ENCODE results near the gene PTPRD.
A peak's percentile ranks its signal among the peaks of the same experiment; 100 is the strongest.
"Not testable (repeated sequence)": the region's sequence is repeated elsewhere in the genome, so short reads cannot be mapped to it uniquely, and the experiment has no call there.

PTPRD gene

DNA sequence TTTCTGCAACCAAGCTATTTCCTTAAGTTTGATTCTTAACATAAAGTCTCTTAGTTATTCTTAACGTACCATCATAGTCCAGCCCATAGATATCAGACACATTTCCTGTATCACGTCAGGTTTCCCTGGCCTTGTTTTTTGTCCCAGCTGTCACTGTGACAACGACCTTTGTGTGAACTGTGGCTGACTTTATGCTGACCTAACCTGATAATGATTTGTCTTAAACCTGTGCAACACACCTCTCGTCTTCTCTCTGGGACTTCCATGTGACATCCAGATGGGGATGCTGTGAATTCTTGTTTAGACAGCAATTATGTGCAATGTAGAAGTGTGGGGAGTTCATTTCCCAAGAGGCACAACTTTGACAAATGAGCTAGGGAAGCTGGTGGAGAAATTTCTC lies 662.8 kb downstream of the PTPRD start:
- no peak for DNase-seq

DNA sequence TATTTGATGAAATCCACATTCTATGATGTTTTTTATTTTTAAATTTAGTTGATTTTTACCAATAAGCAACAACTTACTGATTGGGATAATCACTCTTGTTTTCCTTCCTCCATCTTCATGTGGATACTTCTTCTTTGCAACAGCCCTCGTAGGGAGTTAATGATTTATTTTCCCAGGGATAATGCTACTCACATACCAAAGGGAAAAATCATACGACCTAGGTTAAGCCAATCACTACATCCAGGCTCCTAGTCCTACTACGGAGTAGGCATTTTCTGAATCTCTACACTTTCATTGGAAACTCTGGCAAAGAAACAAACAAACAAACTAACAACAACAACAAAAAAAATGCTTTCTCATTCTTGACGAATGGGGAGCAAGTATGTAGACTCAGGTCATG lies 663.4 kb downstream of the PTPRD start:
- no peak for DNase-seq

DNA sequence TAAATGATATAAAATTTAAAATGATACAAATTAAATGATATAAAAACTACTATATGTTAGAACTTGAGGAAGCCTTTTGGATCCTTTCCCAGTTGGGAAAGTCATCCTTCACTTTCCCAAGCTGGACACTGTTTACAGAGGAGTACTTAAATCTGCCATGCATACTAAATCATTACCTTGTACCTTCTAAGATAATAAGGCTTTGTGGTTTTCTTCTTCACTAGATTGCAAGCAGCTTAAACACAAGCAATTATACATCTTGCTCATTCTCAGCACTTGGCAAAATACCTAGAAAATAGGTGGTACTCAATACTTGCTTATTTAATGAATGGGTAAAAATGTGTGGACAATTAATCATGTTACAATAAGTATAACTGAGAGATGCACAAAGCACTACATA lies 666.8 kb downstream of the PTPRD start:
- peak in 1 of 2 experiments; percentile 24 for DNase-seq

DNA sequence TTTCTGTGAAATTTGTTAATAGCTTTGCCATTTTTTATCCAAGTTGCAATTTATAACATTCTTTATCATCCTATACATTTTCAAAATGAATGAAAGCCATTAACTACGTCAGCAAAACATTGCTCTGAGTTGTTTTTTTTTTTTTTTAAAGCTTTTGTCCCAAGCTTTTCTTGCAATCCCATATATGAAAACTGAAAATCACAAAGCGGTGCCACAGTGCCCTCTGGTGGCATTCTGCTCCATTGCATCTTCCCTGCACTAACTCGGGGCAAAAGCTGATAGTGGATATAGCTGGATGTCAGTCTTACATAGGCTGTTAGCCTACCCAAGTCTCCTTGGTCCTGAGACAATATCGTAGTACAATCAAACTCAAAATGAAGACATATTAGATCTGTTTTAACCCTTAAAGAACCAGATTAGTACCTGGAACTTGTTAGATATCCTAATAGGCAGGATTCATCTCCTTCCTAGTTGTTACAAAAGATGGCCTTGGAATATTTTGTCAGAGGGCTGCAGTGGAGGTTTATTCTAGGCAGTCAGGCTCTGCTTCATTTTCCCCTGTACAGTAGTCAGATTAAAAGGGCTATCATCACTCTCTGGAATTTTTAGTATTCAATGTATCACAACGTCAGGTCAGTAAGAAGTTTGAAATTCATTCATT lies 669.9 kb downstream of the PTPRD start:
- peak; percentile 93 for DNase-seq

GRCh38 chr9:9938432-9938831 lies 674.4 kb downstream of the PTPRD start:
- DNase-seq: no peak

DNA sequence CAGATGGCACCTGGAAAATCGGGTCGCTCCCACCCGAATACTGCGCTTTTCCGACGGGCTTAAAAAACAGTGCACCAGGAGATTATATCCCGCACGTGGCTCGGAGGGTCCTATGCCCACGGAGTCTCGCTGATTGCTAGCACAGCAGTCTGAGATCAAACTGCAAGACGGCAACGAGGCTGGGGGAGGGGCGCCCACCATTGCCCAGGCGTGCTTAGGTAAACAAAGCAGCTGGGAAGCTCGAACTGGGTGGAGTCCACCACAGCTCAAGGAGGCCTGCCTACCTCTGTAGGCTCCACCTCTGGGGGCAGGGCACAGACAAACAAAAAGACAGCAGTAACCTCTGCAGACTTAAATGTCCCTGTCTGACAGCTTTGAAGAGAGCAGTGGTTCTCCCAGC lies 681.3 kb downstream of the PTPRD start:
- DNase-seq: not testable (repeated sequence)

DNA sequence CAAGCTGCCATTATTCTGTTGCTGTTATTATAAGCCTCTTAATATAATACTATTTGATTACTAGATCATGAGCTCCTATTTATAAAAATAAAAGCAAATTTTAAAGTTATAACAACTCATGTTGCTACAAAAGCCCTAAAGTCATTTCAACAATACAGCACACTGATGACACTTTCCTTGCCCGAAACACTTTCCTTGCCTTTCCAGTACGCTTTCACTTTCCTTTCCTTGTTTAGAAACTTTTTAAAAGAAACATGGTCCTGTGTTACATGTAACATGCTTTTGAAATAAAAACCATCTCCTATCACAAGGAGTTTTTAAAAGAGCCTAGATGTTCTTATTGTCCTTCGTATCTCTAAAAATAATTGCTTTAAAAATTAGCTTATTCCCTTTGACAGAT lies 688.4 kb downstream of the PTPRD start:
- no peak for DNase-seq

DNA sequence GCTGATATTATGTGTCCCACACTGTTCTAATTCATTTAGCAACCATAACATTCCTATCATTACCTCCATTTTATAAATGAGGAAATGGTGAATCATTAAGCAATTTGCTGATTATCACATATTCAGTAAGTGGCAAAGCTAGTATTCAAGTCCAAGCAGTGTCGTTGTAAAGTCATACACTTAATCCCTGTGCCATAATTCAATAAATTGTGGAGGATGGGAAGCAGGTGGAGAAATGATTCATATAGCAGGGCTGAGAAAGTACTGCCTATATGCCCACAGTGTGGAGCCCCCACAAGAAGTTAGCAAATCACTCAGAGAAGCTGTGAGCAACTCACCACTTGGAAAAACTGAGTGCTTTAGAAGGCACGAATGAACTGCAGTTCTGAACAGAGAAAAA lies 691.0 kb downstream of the PTPRD start:
- DNase-seq: no peak

DNA sequence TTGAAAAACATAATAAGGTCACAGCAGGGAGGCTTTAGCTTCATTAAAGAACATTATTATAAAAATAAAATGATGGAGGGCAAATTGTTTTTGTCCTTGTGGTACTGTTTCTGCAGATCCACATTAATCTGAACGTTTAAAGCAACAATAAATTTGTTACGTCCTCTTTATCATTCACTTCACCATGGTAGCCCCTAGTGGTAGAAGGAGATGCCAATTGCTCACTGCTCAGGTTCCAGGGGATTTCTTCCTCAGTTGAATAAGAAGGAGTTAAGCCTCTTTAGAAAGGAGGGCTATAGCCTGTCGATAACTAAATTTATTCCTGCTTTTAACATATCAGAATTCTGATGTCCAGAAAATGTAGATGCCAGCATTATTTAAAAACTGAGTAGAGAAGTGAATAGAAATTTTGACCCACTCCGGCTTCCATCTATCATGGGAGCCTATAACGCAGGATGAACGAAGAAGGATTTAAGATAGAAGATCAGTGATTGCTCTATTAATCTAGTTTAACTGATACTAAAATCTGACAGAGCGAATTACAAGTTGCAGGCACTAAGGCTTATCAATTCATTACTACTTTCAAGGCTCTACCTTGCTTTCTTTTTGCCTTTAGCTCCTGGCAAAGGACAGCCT lies 692.3 kb downstream of the PTPRD start:
- DNase-seq: no peak

- DNase-seq: no peak
These were observed 693.5 kb downstream of the PTPRD start for GRCh38 chr9:9919174-9919775.

- DNase-seq: no peak
These were observed 695.4 kb downstream of the PTPRD start for GRCh38 chr9:9917400-9917799.

- no peak for DNase-seq
These were observed 698.6 kb downstream of the PTPRD start for GRCh38 chr9:9914174-9914573.

DNA sequence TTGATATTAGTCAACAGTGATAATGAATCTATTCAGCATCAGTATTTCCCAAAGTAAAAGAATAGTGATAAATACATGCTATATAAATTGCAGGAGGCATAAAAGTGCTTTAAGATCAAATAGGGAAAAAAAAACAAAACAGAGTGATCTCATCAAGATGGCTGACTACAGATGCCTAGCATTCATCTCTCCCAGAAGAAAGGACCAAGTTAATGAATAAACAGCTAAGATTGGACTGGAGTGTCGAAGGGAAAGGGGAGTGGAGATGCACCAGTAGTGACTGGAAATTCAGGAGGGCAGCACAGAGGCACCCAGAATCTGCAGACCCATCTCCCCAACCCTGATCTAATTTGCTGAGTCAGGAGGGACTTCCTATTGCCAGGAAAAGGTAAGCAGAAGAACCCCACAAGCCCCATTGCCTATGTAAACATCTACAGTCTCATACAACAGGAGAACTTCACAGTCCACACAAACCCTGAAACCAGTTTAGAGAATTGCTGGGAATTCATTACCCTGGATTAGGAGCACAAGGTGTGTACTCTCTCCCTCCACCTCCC lies 699.4 kb downstream of the PTPRD start:
- DNase-seq: no peak

DNA sequence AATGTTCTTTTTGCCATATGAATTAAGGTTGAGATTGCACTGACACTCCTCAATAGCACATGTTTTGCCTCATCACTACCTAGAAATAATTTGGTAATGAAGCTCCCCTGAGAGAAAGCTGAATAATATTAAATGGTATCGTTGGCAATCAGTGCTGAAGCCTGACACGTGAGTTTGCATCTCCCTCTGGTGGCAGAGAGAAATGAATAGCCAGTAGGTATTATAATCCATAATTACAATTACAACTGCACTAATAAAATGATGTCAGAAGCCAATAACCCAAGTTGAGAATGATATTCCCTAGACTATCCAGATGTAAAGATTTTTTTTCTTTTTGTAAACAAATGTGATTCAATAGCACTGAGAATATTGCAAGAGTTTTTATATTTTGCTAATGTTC lies 700.3 kb downstream of the PTPRD start:
- DNase-seq: peak; percentile 37 to 70

DNA sequence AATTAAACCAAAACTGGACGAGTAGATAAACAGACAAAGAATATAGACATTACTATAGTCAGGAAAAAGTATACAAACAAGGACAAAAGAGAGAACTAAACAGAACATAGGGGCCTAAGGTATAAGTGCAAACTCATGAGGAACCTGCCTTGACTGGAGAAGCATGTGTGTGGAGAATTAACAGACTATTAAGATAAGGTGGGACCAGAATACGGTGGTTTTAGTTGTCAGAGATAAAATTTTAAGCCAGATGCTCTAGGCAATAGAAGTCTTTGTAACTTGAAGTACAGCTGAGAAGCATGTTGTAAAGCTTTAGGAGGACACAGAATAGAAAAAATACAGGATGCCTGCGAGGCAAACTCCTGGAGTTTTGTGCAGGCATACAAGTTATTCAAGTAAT lies 707.1 kb downstream of the PTPRD start:
- DNase-seq: no peak

DNA sequence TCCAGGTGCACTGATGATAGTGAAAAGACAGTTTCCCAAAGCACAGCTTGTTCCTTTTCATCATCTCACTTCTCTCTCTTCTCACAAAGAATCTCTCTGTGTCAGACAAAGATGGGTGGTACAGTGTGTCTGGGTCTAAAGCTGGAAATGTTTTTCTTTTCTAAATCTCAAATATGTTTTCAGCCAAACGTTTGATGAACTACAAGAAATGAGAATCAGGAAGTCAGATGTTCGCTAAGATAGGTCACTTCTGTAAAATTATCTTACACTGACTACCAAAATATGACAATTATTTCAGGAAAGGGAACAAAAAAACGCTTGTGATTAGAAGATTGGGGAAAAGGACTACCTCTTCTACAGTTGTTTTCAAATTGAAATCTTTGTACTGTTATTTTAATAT lies 708.8 kb downstream of the PTPRD start:
- DNase-seq: no peak

GRCh38 chr9:9901624-9902023 lies 711.2 kb downstream of the PTPRD start:
- DNase-seq: no peak

DNA sequence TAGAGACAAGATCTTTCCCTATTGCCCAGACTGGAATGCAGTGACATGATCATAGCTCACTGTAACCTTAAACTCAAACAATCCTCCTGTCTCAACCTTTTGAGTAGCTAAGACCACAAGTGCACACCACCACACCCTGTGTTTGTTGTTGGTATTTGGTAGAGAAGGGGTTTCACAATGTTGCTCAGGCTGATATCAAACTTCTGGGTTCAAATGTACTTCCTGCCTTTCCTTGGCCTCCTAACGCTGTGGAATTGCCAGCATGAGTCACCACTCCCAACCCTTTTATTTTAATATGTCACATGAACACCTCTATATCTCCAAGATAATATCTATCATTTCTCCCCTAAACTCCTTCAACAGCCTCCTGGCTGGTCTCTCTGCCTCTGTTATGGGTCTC lies 719.0 kb downstream of the PTPRD start:
- no peak for DNase-seq

DNA sequence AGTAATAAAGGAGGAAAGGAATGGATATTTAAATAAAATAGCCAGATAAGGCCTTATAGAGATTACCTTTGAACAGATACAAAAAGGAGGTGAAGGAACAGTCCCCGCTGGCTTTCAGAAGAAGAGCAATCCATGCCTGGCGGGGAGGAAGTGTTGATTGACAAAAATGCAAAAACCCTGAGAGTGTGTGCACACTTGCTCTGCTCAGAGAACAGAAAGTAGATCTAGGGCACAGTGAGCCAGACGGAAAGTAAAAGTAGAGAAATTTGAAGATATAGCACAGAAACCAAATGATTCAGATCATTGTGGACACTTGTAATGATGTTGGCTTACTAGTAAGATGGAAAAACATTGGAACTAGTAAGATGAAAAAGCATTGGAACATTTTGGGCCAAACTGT lies 720.6 kb downstream of the PTPRD start:
- no peak for DNase-seq

DNA sequence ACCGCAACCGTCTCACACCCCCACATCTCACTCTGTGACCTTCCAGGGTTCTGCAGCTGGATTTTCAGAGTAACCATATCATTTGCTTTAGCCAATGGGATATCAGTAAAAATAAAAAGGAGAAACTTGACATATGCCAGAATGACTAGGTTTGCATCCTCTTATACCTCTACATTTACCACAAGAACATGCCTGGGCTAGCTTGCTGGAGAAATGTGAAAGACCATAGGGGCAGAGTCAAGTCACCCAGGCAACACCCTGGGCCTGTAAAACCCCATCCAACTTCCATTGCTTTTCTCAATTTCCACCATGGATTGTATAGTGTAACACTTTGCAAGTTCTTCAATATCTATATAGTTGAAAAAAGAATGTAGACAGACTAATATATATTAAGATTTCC lies 731.1 kb downstream of the PTPRD start:
- DNase-seq: no peak

GRCh38 chr9:9874270-9874669 lies 738.5 kb downstream of the PTPRD start:
- DNase-seq: no peak

- DNase-seq: no peak
These were observed 750.5 kb downstream of the PTPRD start for GRCh38 chr9:9862235-9862810.

GRCh38 chr9:9855177-9856078 lies 757.4 kb downstream of the PTPRD start:
- DNase-seq: no peak
